K562 (cell line): ENCODE measurements around the gene FAM124B. TPM values are rescaled to one million over a fixed set of nuclear protein-coding genes. Genes with fewer than 3 reads are reported as not detected.

Experiments
- BRF2 ChIP-seq: IDR thresholded peaks from 3 replicates; pipeline ENCODE4 v1.6.1; 2011; ENCODE audit warnings: borderline replicate concordance, mild to moderate bottlenecking; ENCODE audit not compliant: insufficient read length, insufficient read depth
- CUX1 ChIP-seq: fragments of 200-800 bp; sonication (Bioruptor generic); IDR thresholded peaks from 2 replicates; pipeline ENCODE4 v1.6.1; 2016; ENCODE audit warnings: missing genetic modification characterization, missing compliant biosample characterization
- GABPB1 ChIP-seq: sonication (generic); formaldehyde crosslinking; IDR thresholded peaks from 2 replicates; pipeline ENCODE4 v1.8.0; 2022; ENCODE audit warnings: mild to moderate bottlenecking, missing genetic modification reagents
- HDAC8 ChIP-seq: fragments of 450-650 bp; IDR thresholded peaks from 2 replicates; pipeline ENCODE4 v1.6.1; 2016; ENCODE audit warnings: mild to moderate bottlenecking, missing genetic modification characterization, moderate library complexity, missing compliant biosample characterization
- NCOA1 ChIP-seq: fragments of 450-650 bp; IDR thresholded peaks from 2 replicates; pipeline ENCODE4 v1.6.1; 2016; ENCODE audit warnings: low read depth
- NR0B1 ChIP-seq: fragments of 450-650 bp; IDR thresholded peaks from one replicate; pipeline ENCODE4 v1.6.1; 2018; ENCODE audit warnings: mild to moderate bottlenecking, moderate library complexity; ENCODE audit not compliant: partially characterized antibody
- YY1 ChIP-seq, 3 experiments: IDR thresholded peaks; 2 replicates each; pipeline ENCODE4 v1.6.1; 2011; ENCODE audit warnings: low read length in 2 of 3, mild to moderate bottlenecking in 2 of 3, moderate library complexity in 2 of 3, borderline replicate concordance in 1 of 3, control low read depth in 1 of 3, low read depth in 1 of 3; ENCODE audit not compliant: insufficient read depth in 3 of 3, insufficient replicate concordance in 2 of 3, control insufficient read depth in 1 of 3, insufficient read length in 1 of 3; ENCODE audit errors: extremely low read depth in 1 of 3
- polyA plus RNA-seq, 8 experiments: library from polyadenylated mRNA; depleted of rRNA in 4 of 8; stranded (reverse) in 5 of 8; unstranded in 3 of 8; fragments of >200 nt; fragmentation: Nextera tagmentation in 2 of 8; fragmentation: Illumina TruSeq in 1 of 8; extraction: Ambion mirVana in 2 of 8; extraction: Trizol in 1 of 8; gene quantifications; 2 replicates each; pipeline versions ENCODE4 v1.2.1 to v1.2.3, GENCODE V29; 2011 to 2014; ENCODE audit warnings: inconsistent platforms in 1 of 8, missing spikeins in 1 of 8
- total RNA-seq, 7 experiments: library from RNA; depleted of rRNA in 6 of 7; stranded (reverse); fragments of >200 nt in 6 of 7; fragmentation: Illumina TruSeq in 2 of 7; extraction: Trizol in 2 of 7; gene quantifications; 2 replicates each; pipeline versions ENCODE4 v1.2.1 to v1.2.3, GENCODE V29; 2011 to 2021; ENCODE audit warnings: low replicate concordance in 1 of 7

Gene FAM124B
- total and polyA plus RNA-seq, 9 of the 15 experiments (the other 6 are each of a cell fraction or from before 2014, with no cell fraction given): 6.2 to 21.4 (median 9.3) TPM

GRCh38 chr2:224365331-224365730 is 36.6 kb downstream of the FAM124B start (continued):
- no peak for TF ChIP-seq BRF2
- TF ChIP-seq GABPB1 (CRISPR knock-in tag): no peak
- TF ChIP-seq CUX1 (CRISPR knock-in tag): no peak
- TF ChIP-seq HDAC8: no peak
- no peak for TF ChIP-seq YY1 (IDR thresholded peaks at IDR 0.05; ENCODE audit: borderline replicate concordance in 1 of 3, control insufficient read depth in 1 of 3, extremely low read depth in 1 of 3, insufficient read depth in 3 of 3, insufficient read length in 1 of 3, insufficient replicate concordance in 2 of 3, low read depth in 1 of 3, low read length in 2 of 3)
- no peak for TF ChIP-seq NCOA1
- no peak for TF ChIP-seq NR0B1
